K562 (cell line): ENCODE measurements around the gene SUDS3. TPM values are rescaled to one million over a fixed set of nuclear protein-coding genes. Genes with fewer than 3 reads are reported as not detected.
A peak's percentile ranks its signal among the peaks of the same experiment; 100 is the strongest.

Experiments
- ATF1 ChIP-seq, 2 experiments: fragments of 450-650 bp in 1 of 2; IDR thresholded peaks; 2 replicates each; pipeline ENCODE4 v1.6.1; 2016; ENCODE audit warnings: missing compliant biosample characterization in 1 of 2, missing genetic modification characterization in 1 of 2
- CCNT2 ChIP-seq: IDR thresholded peaks from 2 replicates; pipeline ENCODE4 v1.6.1; 2011; ENCODE audit warnings: borderline replicate concordance, low read depth, mild to moderate bottlenecking, moderate library complexity, mixed read lengths, low read length; ENCODE audit not compliant: insufficient read length; ENCODE audit errors: extremely low read depth
- E2F3 ChIP-seq: fragments of 250-450 bp; sonication (Bioruptor Pico); IDR thresholded peaks from 2 replicates; pipeline ENCODE4 v1.4.0; 2020; ENCODE audit warnings: mild to moderate bottlenecking
- GTF2E2 ChIP-seq: fragments of 200-800 bp; sonication (Bioruptor generic); IDR thresholded peaks from 2 replicates; pipeline ENCODE4 v1.6.1; 2016; ENCODE audit warnings: missing genetic modification characterization, missing compliant biosample characterization
- HDAC8 ChIP-seq: fragments of 450-650 bp; IDR thresholded peaks from 2 replicates; pipeline ENCODE4 v1.6.1; 2016; ENCODE audit warnings: mild to moderate bottlenecking, missing genetic modification characterization, moderate library complexity, missing compliant biosample characterization
- STAT5B ChIP-seq: fragments of 250-450 bp; sonication (Bioruptor Pico); IDR thresholded peaks from 2 replicates; pipeline ENCODE4 v1.8.0; 2021; ENCODE audit warnings: mild to moderate bottlenecking, inconsistent platforms
- TCF7L2 ChIP-seq: fragments of 150-350 bp; IDR thresholded peaks from 2 replicates; pipeline ENCODE4 v1.6.1; 2016; ENCODE audit warnings: low read depth, mild to moderate bottlenecking, low read length, moderate library complexity
- ZKSCAN1 ChIP-seq: fragments of 150-350 bp; IDR thresholded peaks from 2 replicates; pipeline ENCODE4 v1.6.1; 2016; ENCODE audit warnings: low read depth, low read length
- ZNF444 ChIP-seq: fragments of 250-450 bp; sonication (Bioruptor Pico); IDR thresholded peaks from 2 replicates; pipeline ENCODE4 v1.4.0; 2020; ENCODE audit warnings: mild to moderate bottlenecking, moderate library complexity
- ZNF668 ChIP-seq: fragments of 250-450 bp; sonication (Bioruptor Pico); IDR thresholded peaks from 2 replicates; pipeline ENCODE4 v1.8.0; 2022; ENCODE audit warnings: mild to moderate bottlenecking, inconsistent platforms
- polyA plus RNA-seq, 8 experiments: library from polyadenylated mRNA; depleted of rRNA in 4 of 8; stranded (reverse) in 5 of 8; unstranded in 3 of 8; fragments of >200 nt; fragmentation: Nextera tagmentation in 2 of 8; fragmentation: Illumina TruSeq in 1 of 8; extraction: Ambion mirVana in 2 of 8; extraction: Trizol in 1 of 8; gene quantifications; 2 replicates each; pipeline versions ENCODE4 v1.2.1 to v1.2.3, GENCODE V29; 2011 to 2014; ENCODE audit warnings: inconsistent platforms in 1 of 8, missing spikeins in 1 of 8
- total RNA-seq, 7 experiments: library from RNA; depleted of rRNA in 6 of 7; stranded (reverse); fragments of >200 nt in 6 of 7; fragmentation: Illumina TruSeq in 2 of 7; extraction: Trizol in 2 of 7; gene quantifications; 2 replicates each; pipeline versions ENCODE4 v1.2.1 to v1.2.3, GENCODE V29; 2011 to 2021; ENCODE audit warnings: low replicate concordance in 1 of 7
- TF ChIP-seq, protein P1 (sequence below): IDR thresholded peaks from 3 replicates; pipeline ENCODE4 v1.6.1; 2011; ENCODE audit warnings: borderline replicate concordance, mild to moderate bottlenecking, moderate library complexity; ENCODE audit not compliant: insufficient read length; ENCODE audit errors: extremely low read depth
- TF ChIP-seq, protein P2 (sequence below): fragments of 250-450 bp; sonication (Bioruptor Pico); IDR thresholded peaks from 2 replicates; pipeline ENCODE4 v1.5.0; 2021; ENCODE audit warnings: mild to moderate bottlenecking, borderline replicate concordance
- TF ChIP-seq, protein P3 (sequence below): fragments of 250-450 bp; sonication (Bioruptor Pico); IDR thresholded peaks from 2 replicates; pipeline ENCODE4 v1.4.0; 2020; ENCODE audit warnings: mild to moderate bottlenecking, moderate library complexity
- TF ChIP-seq, protein P4 (sequence below): sonication (generic); formaldehyde crosslinking; IDR thresholded peaks from 2 replicates; pipeline ENCODE4 v1.8.0; 2022; ENCODE audit warnings: missing genetic modification reagents, mild to moderate bottlenecking, borderline replicate concordance
- TF ChIP-seq, protein P5 (sequence below): fragments of 250-450 bp; sonication (Bioruptor Pico); IDR thresholded peaks from 2 replicates; pipeline ENCODE4 v1.5.0; 2021; ENCODE audit warnings: mild to moderate bottlenecking, moderate library complexity

Gene SUDS3
- total and polyA plus RNA-seq, 9 of the 15 experiments (the other 6 are each of a cell fraction or from before 2014, with no cell fraction given) = 6.6 to 30.5 (median 23.3) TPM

DNA sequence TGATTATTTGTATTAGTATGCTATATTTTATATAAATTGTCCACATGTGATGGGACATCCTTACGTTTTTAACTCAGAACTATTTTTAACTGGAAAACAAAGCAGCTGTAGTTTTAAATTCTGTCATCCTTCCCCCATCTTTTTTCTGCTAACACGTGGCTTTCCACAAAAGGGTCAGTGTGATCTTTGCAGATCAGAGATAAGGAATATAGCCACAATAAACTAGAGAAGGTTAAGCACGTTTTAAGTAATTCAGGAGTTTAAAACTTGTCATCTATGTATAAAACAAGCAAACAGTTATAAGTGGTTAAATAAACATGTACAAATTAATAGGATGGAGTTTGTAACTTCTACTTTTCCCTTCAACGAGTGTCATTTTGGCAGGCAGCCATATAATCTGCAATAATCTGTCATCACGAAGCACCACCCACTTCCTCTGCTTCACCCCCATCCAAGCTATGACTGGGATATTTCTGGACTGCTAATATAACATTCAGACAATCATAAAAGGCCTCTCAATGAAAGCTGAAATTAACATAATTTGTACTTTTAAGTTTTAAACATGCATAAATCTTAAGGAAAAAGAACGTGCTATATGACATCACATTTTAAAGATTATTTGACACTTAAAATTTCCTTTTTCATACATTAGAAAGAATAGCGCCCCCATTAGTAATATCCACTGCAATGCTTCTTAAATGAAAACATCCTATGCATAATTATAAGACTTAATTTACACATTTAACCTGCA, 18.9 kb upstream of the SUDS3 start (continued):
- TF ChIP-seq, protein P1, sequence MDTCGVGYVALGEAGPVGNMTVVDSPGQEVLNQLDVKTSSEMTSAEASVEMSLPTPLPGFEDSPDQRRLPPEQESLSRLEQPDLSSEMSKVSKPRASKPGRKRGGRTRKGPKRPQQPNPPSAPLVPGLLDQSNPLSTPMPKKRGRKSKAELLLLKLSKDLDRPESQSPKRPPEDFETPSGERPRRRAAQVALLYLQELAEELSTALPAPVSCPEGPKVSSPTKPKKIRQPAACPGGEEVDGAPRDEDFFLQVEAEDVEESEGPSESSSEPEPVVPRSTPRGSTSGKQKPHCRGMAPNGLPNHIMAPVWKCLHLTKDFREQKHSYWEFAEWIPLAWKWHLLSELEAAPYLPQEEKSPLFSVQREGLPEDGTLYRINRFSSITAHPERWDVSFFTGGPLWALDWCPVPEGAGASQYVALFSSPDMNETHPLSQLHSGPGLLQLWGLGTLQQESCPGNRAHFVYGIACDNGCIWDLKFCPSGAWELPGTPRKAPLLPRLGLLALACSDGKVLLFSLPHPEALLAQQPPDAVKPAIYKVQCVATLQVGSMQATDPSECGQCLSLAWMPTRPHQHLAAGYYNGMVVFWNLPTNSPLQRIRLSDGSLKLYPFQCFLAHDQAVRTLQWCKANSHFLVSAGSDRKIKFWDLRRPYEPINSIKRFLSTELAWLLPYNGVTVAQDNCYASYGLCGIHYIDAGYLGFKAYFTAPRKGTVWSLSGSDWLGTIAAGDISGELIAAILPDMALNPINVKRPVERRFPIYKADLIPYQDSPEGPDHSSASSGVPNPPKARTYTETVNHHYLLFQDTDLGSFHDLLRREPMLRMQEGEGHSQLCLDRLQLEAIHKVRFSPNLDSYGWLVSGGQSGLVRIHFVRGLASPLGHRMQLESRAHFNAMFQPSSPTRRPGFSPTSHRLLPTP = no peak
- TF ChIP-seq ZKSCAN1 (no peak), ZNF444 (no peak), ZNF668 (CRISPR knock-in tag) (0 out of 2 replicates have a peak, but pooled peaks have one; percentile 20), GTF2E2 (tag) (no peak), HDAC8 (tag) (no peak), E2F3 (CRISPR knock-in tag) (no peak), ATF1 (CRISPR knock-in tag; IDR thresholded peaks at IDR 0.05) (no peak), ATF1 (tag; IDR thresholded peaks at IDR 0.05) (peak; percentile 90), STAT5B (CRISPR knock-in tag) (no peak), TCF7L2 (no peak), CCNT2 (peak; percentile 47)
- TF ChIP-seq, protein P2, sequence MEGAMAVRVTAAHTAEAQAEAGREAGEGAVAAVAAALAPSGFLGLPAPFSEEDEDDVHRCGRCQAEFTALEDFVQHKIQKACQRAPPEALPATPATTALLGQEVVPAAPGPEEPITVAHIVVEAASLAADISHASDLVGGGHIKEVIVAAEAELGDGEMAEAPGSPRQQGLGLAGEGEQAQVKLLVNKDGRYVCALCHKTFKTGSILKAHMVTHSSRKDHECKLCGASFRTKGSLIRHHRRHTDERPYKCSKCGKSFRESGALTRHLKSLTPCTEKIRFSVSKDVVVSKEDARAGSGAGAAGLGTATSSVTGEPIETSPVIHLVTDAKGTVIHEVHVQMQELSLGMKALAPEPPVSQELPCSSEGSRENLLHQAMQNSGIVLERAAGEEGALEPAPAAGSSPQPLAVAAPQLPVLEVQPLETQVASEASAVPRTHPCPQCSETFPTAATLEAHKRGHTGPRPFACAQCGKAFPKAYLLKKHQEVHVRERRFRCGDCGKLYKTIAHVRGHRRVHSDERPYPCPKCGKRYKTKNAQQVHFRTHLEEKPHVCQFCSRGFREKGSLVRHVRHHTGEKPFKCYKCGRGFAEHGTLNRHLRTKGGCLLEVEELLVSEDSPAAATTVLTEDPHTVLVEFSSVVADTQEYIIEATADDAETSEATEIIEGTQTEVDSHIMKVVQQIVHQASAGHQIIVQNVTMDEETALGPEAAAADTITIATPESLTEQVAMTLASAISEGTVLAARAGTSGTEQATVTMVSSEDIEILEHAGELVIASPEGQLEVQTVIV (CRISPR knock-in tag) = no peak
- TF ChIP-seq, protein P3, sequence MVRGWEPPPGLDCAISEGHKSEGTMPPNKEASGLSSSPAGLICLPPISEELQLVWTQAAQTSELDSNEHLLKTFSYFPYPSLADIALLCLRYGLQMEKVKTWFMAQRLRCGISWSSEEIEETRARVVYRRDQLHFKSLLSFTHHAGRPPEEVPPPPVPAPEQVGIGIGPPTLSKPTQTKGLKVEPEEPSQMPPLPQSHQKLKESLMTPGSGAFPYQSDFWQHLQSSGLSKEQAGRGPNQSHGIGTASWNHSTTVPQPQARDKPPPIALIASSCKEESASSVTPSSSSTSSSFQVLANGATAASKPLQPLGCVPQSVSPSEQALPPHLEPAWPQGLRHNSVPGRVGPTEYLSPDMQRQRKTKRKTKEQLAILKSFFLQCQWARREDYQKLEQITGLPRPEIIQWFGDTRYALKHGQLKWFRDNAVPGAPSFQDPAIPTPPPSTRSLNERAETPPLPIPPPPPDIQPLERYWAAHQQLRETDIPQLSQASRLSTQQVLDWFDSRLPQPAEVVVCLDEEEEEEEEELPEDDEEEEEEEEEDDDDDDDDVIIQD (CRISPR knock-in tag) = no peak
- TF ChIP-seq, protein P4, sequence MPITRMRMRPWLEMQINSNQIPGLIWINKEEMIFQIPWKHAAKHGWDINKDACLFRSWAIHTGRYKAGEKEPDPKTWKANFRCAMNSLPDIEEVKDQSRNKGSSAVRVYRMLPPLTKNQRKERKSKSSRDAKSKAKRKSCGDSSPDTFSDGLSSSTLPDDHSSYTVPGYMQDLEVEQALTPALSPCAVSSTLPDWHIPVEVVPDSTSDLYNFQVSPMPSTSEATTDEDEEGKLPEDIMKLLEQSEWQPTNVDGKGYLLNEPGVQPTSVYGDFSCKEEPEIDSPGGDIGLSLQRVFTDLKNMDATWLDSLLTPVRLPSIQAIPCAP (CRISPR knock-in tag) = no peak
- TF ChIP-seq, protein P5, sequence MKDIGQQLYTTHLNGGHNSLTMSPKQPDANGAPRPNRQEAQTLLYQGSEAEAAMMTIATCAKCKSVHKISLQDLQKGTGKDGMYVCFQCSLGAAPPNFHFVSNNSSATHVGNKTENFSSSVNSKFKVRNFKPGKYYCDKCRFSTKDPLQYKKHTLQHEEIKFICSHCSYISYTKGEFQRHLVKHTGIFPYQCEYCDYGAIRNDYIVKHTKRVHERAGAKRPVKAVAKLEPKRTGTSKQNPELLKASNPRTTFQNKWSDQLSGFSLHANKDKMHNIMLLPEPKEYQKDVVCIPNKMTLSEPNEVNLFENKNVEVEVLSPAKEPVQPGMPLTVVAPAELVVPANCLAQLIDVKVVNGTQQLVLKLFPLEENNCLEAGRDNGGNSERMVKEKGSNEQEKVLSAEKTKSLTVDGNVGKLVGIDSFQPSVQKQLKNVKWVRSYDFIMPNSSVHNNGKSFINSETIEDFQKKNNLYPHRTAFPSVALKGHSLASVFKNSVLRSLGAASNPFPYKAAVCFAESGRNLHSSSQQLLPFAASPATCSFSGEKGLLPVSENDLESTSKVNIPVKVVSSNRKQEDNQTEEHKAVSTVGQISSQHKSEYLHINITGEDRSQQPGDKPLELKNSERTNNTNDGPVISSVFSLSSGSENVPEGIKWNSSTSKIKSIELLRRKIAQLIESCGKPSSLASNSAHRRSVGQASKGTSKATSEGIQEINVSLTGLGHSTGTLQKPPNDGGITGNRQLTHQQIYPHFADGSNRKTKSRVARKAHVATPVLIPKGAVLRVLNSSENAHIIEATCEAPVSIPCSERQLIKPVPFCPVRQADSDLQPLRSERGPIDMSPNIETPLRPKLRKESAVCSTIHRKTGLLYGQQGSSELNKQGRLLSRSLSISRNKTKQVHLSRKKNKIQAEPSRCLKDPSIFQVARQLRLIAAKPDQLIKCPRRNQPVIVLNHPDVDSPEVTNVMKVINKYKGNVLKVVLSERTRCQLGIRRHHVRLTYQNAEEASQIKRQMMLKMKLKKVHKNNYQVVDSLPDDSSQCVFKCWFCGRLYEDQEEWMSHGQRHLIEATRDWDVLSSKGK = no peak
